Bronchial epithelial cell (primary cell): ENCODE data around the gene LDHAL6B. TPM values are rescaled to one million over a fixed set of nuclear protein-coding genes. Genes with fewer than 3 reads are reported as not detected.
A peak's percentile ranks its signal among the peaks of the same experiment; 100 is the strongest.

ENCODE experiments used
- DNase-seq: peaks from one replicate; pipeline ENCODE4 v3.0.0-alpha.2; 2010; ENCODE audit warnings: low read depth
- FAIRE-seq: peaks from 2 replicates; lab custom pipeline; 2011; peaks lifted over from hg19 to GRCh38; lab: Jason Lieb, UNC
- H3K27me3 ChIP-seq: 2 replicates; pipeline ENCODE4 v1.5.1; 2011; ENCODE audit warnings: low read length; ENCODE audit not compliant: control insufficient read depth, insufficient read depth
- H3K36me3 ChIP-seq: 2 replicates; pipeline ENCODE4 v1.5.1; 2011; ENCODE audit warnings: low read length; ENCODE audit not compliant: control insufficient read depth, insufficient read depth
- H3K4me3 ChIP-seq: 2 replicates; pipeline ENCODE4 v1.5.1; 2011; ENCODE audit warnings: mild to moderate bottlenecking, low read depth, low read length, control low read depth
- total RNA-seq: library from RNA; depleted of rRNA; stranded (reverse); fragments of >200 nt; gene quantifications from 2 replicates; pipeline ENCODE4 v1.2.1, GENCODE V29; 2014
- TF ChIP-seq, protein P1 (sequence below): IDR thresholded peaks from 2 replicates; pipeline ENCODE4 v1.5.1; 2011; ENCODE audit warnings: mild to moderate bottlenecking, moderate library complexity, low read length, control low read depth, inconsistent platforms; ENCODE audit not compliant: insufficient read depth, severe bottlenecking

LDHAL6B gene
- total RNA-seq, 1 donor from 2014 or later = not detected

DNA sequence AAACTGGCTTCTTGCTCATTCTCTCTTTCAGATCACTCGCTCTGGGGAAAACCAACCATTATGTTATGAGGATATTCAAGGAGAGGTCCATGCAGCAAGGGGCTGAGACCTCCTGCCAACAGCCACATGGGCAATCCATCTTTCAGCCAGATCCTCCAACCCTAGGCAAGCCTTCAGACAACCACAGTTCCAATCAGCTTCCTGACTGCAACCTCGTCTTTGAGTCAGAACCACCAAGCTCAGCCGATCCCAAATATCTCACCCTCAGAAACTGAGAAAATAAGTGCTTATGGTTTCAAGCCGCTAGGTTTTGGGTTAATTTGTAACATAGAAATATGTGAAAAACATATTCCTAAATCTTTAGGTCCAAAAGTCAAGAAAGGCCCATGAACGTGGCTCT, 10.3 kb downstream of the LDHAL6B start:
- DNase-seq = no peak
- TF ChIP-seq, protein P1, sequence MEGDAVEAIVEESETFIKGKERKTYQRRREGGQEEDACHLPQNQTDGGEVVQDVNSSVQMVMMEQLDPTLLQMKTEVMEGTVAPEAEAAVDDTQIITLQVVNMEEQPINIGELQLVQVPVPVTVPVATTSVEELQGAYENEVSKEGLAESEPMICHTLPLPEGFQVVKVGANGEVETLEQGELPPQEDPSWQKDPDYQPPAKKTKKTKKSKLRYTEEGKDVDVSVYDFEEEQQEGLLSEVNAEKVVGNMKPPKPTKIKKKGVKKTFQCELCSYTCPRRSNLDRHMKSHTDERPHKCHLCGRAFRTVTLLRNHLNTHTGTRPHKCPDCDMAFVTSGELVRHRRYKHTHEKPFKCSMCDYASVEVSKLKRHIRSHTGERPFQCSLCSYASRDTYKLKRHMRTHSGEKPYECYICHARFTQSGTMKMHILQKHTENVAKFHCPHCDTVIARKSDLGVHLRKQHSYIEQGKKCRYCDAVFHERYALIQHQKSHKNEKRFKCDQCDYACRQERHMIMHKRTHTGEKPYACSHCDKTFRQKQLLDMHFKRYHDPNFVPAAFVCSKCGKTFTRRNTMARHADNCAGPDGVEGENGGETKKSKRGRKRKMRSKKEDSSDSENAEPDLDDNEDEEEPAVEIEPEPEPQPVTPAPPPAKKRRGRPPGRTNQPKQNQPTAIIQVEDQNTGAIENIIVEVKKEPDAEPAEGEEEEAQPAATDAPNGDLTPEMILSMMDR = no peak
- H3K4me3 ChIP-seq = no peak overlapping the region
- FAIRE-seq = no peak
- peaks cover 9% of the 10 kb centered on the region for H3K36me3 ChIP-seq
- H3K27me3 ChIP-seq = no peaks in the 10 kb centered on the region

DNA sequence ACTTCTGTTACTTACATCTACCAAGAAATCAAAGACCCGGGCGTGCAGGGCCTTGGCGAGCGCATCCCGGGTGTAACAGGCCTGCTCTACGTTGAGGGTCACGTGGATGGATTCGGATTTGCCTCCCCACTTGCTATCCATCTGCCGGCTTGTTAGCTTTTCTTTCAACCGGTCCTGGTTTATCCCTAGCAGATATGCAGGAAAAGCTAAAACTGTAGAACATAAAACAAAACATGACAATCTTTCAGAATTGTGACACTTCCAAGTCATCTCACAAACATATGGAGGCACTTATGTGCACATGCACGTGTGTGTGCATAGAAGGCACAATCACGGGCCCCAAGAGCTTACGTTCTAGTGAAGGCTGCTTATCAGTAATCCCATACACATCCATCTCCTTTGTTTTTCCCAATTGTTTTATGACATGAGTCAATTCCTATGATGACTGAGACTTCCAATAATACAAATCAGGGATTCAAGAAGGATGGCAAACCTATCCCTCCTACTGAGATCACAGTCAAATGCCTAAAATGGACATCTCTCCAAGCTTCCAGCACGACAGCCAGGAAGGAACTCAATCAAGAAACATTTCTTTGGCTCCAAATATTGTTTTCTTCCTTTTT, 11.3 kb downstream of the LDHAL6B start:
- no peak overlapping the region for H3K4me3 ChIP-seq
- no peak for FAIRE-seq
- no peaks in the 10 kb centered on the region for H3K27me3 ChIP-seq
- DNase-seq = no peak
- TF ChIP-seq, protein P1 = no peak
- H3K36me3 ChIP-seq = peaks cover 13% of the 10 kb centered on the region

DNA sequence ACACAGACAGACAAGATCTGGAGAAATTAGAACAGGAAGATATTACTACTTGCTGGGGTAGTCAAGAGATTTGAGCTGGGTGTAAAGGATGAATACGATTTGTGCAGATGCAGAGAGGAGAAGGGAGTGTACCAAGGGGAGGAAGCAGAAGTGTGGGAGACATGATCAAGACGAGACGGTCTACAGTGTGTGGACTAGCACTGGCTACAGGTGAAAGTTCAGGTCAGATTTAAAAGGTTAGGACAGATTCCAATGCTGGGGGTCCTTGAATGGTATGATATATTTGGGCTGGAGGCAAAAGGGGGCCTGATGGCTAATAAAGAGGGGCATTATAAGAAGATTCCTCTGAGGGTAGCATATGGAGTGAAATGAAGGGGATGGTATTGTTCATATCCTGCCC, 12.1 kb downstream of the LDHAL6B start:
- no peak for FAIRE-seq

DNA sequence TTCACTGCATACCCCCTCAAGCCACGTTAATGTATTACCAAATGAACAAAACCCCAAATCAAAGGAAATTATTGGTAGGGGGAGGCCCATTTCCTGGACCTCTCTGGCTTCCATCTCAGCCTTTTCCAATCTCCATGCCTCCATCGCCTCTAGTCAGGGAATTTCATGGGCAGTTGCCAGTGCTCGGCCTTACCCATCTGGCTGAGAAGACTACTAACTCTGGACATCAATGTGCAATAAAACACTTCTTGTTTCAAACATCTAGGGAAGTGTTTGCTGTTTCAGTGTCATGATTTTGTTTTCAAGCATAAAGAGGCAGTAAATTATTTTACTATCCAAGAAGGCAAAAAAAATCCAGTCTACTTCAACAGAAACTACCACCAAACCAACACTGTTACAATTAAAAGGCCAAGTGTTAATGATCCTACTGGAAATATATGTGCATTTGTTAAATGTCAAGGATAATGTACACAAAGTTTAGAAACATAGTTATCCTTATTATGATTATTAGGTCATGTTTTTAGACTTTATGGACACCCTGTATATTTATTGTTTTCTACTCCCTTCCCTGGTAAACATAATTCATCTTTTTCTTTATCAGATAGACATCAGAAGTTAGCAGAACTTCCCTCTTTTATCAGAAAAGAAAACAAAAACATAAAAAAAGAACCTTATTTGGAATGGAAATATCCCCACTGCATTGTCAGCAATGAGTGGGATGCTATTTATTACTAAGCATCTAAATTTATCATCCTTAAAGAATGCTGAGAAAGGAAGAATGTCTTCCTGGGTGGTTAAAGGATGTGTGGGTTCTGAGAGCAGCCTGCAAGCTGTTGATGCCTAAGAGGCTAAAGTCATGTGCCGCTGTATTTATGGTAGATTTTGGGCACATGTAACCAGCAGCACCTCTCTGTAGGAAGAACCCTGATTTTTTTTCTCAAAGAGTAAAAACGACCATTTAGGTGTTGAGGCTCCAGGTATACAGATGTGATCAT, 15.2 kb downstream of the LDHAL6B start:
- DNase-seq (peak; percentile 34), FAIRE-seq (no peak)
- Histone ChIP-seq H3K36me3 (peaks cover 19% of the 10 kb centered on the region), H3K27me3 (no peaks in the 10 kb centered on the region), H3K4me3 (no peak overlapping the region)
- TF ChIP-seq, protein P1 = no peak

More for the DNA sequence above, 12.1 kb downstream of the LDHAL6B start:
- Histone ChIP-seq H3K36me3 (peaks cover 17% of the 10 kb centered on the region), H3K27me3 (no peaks in the 10 kb centered on the region), H3K4me3 (no peak overlapping the region)
- no peak for DNase-seq
- TF ChIP-seq, protein P1 = no peak

DNA sequence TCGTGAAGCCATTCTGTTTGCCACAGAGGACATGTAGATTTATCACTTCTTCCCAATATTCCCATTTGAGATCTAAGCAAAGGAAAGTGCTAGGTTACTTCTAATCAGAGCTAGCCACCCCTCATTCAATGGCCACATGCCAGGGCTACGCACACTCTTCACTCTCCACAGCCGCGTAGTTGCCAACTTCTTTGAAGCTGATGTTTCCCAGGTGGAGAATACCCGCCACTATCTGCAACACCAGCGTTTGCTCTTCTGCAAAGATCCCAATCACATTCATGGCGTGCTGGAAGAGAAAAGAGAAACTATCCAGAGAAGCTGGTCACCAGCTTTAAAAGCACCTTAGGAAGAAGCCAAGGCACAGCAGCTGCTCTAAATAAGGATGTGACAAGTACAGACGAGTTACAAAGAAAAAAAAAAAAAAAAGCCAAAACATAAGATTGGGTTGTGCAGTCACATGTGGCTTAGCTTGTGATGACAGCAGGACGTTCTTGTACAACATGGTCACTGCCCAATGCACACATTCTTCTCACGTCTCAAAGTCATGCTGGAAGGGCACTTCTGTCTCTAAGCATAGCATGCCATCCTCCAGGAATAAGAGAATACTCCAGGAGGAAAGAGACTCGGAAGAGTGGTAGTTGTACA, 16.4 kb downstream of the LDHAL6B start:
- FAIRE-seq (peak; percentile 77), DNase-seq (peak; percentile 20)
- Histone ChIP-seq H3K36me3 (peaks cover 18% of the 10 kb centered on the region), H3K27me3 (no peaks in the 10 kb centered on the region), H3K4me3 (no peak overlapping the region)
- TF ChIP-seq, protein P1 = no peak
